A549 (cell line): ENCODE results near the gene NEK7. TPM values are rescaled to one million over a fixed set of nuclear protein-coding genes. Genes with fewer than 3 reads are reported as not detected.

Experiments used
- ATAC-seq, 2 experiments: fragments of 200-7000 bp in 1 of 2; fragments of >200 bp in 1 of 2; cut with Nextera tagmentation in 1 of 2; cut with Tn5 transposase in 1 of 2; 3 replicates each; pipeline versions ENCODE4 v1.8.0 to v1.9.1; 2018 to 2020; ENCODE audit warnings: mild to moderate bottlenecking in 1 of 2, moderate library complexity in 1 of 2
- CTCF ChIA-PET: fragments of 300-600 bp; sonication (Branson Sonifier 250); formaldehyde crosslinking; extraction: SDS; loops from one replicate; lab custom pipeline; 2021; ENCODE audit warnings: antibody characterized with exemption, inconsistent platforms; lab: Yijun Ruan, JAX
- POLR2A ChIA-PET: fragments of 350-600 bp; formaldehyde crosslinking; extraction: SDS; loops from one replicate; lab custom pipeline; 2021; ENCODE audit warnings: antibody characterized with exemption, inconsistent platforms; lab: Yijun Ruan, JAX
- DNase-seq, 2 experiments: peaks; one replicate each; pipeline versions ENCODE4 v3.0.0 to v3.0.0-alpha.2; 2011 to 2016; ENCODE audit warnings: low read depth in 1 of 2, low spot score in 1 of 2
- FAIRE-seq: peaks from 2 replicates; lab custom pipeline; 2011; peaks lifted over from hg19 to GRCh38; lab: Jason Lieb, UNC
- H3K27ac ChIP-seq, 2 experiments: fragments of >200 bp; sonication (Bioruptor Twin); formaldehyde crosslinking; 3 replicates each; pipeline ENCODE4 v1.5.1; 2016 to 2017
- H3K4me1 ChIP-seq: fragments of >200 bp; sonication (Bioruptor Twin); formaldehyde crosslinking; 3 replicates; pipeline ENCODE4 v1.6.1; 2016
- H3K4me2 ChIP-seq: fragments of >200 bp; sonication (Bioruptor Twin); formaldehyde crosslinking; 3 replicates; pipeline ENCODE4 v1.6.1; 2016
- H3K4me3 ChIP-seq: fragments of >200 bp; sonication (Bioruptor Twin); formaldehyde crosslinking; 3 replicates; pipeline ENCODE4 v1.5.1; 2016
- H3K9me3 ChIP-seq: fragments of >200 bp; sonication (Bioruptor Twin); formaldehyde crosslinking; 3 replicates; pipeline ENCODE4 v1.6.1; 2016
- CBX2 ChIP-seq: fragments of 200-600 bp; sonication (generic); IDR thresholded peaks from 2 replicates; pipeline ENCODE4 v1.6.1; 2016; ENCODE audit warnings: low read depth, mild to moderate bottlenecking, borderline replicate concordance
- CBX8 ChIP-seq: fragments of 200-600 bp; sonication (generic); IDR thresholded peaks from 2 replicates; pipeline ENCODE4 v1.6.1; 2016
- CEBPB ChIP-seq, 2 experiments: fragments of >200 bp in 1 of 2; sonication (Bioruptor Twin) in 1 of 2; formaldehyde crosslinking in 1 of 2; IDR thresholded peaks; 2 replicates each; pipeline ENCODE4 v1.6.1; 2012 to 2016
- E2F6 ChIP-seq: IDR thresholded peaks from 2 replicates; pipeline ENCODE4 v1.6.1; 2012; ENCODE audit warnings: low read depth, borderline replicate concordance
- ELK1 ChIP-seq: fragments of 150-350 bp; IDR thresholded peaks from 2 replicates; pipeline ENCODE4 v1.6.1; 2014; ENCODE audit warnings: low read depth, mild to moderate bottlenecking, low read length
- EP300 ChIP-seq, 2 experiments: fragments of >200 bp; sonication (Bioruptor Twin); formaldehyde crosslinking; IDR thresholded peaks; 2 replicates in 1 of 2; 3 replicates in 1 of 2; pipeline ENCODE4 v1.6.1; 2016 to 2017
- FOXS1 ChIP-seq: fragments of 250-450 bp; sonication (Bioruptor Pico); IDR thresholded peaks from 2 replicates; pipeline ENCODE4 v1.5.0; 2020; ENCODE audit warnings: mild to moderate bottlenecking, moderate library complexity
- GATA3 ChIP-seq: IDR thresholded peaks from 2 replicates; pipeline ENCODE4 v1.6.1; 2012; ENCODE audit warnings: borderline replicate concordance
- HDAC2 ChIP-seq: fragments of 200-600 bp; sonication (generic); IDR thresholded peaks from 2 replicates; pipeline ENCODE4 v1.6.1; 2016
- HES2 ChIP-seq: fragments of >200 bp; sonication (Bioruptor Twin); formaldehyde crosslinking; IDR thresholded peaks from 2 replicates; pipeline ENCODE4 v1.6.1; 2016
- JUNB ChIP-seq: fragments of >200 bp; sonication (Bioruptor Twin); formaldehyde crosslinking; IDR thresholded peaks from 2 replicates; pipeline ENCODE4 v1.6.1; 2016
- KDM1A ChIP-seq: fragments of 200-600 bp; sonication (generic); IDR thresholded peaks from 2 replicates; pipeline ENCODE4 v1.6.1; 2016; ENCODE audit warnings: low read depth, mild to moderate bottlenecking
- KDM5A ChIP-seq: fragments of 200-600 bp; sonication (generic); IDR thresholded peaks from 2 replicates; pipeline ENCODE4 v1.6.1; 2016; ENCODE audit warnings: antibody characterized with exemption, mild to moderate bottlenecking
- NFE2L2 ChIP-seq: fragments of 150-350 bp; conservative IDR thresholded peaks from 2 replicates; pipeline ENCODE4 v1.6.1; 2014; ENCODE audit warnings: low read length
- NR3C1 ChIP-seq: fragments of >200 bp; sonication (Bioruptor Twin); formaldehyde crosslinking; IDR thresholded peaks from 3 replicates; pipeline ENCODE4 v1.6.1; 2017
- PBX3 ChIP-seq: IDR thresholded peaks from 2 replicates; pipeline ENCODE4 v1.6.1; 2012
- PHF8 ChIP-seq: fragments of 200-600 bp; sonication (generic); IDR thresholded peaks from 2 replicates; pipeline ENCODE4 v1.6.1; 2016; ENCODE audit warnings: low read depth, mild to moderate bottlenecking, antibody characterized with exemption, moderate library complexity, borderline replicate concordance
- POLR2AphosphoS2 ChIP-seq: conservative IDR thresholded peaks from 2 replicates; pipeline ENCODE4 v1.6.1; 2012; ENCODE audit warnings: low read length, improper control_type of control experiment, inconsistent platforms
- RAD21 ChIP-seq, 2 experiments: fragments of >200 bp in 1 of 2; sonication (Bioruptor Twin) in 1 of 2; formaldehyde crosslinking in 1 of 2; IDR thresholded peaks in 1 of 2; conservative IDR thresholded peaks in 1 of 2; 2 replicates in 1 of 2; 3 replicates in 1 of 2; pipeline ENCODE4 v1.6.1; 2012 to 2018; ENCODE audit warnings: inconsistent platforms in 1 of 2
- RARB ChIP-seq: fragments of 250-450 bp; sonication (Bioruptor Pico); IDR thresholded peaks from 2 replicates; pipeline ENCODE4 v1.8.0; 2021; ENCODE audit warnings: mild to moderate bottlenecking, moderate library complexity
- REST ChIP-seq: fragments of 200-600 bp; sonication (generic); IDR thresholded peaks from 2 replicates; pipeline ENCODE4 v1.6.1; 2016; ENCODE audit warnings: antibody characterized with exemption, mild to moderate bottlenecking, moderate library complexity
- TP53 ChIP-seq: fragments of 250-450 bp; sonication (Bioruptor Pico); IDR thresholded peaks from 2 replicates; pipeline ENCODE4 v1.5.0; 2021; ENCODE audit warnings: mild to moderate bottlenecking, moderate library complexity
- ZFP36 ChIP-seq: fragments of 450-650 bp; IDR thresholded peaks from 2 replicates; pipeline ENCODE4 v1.6.1; 2014; ENCODE audit warnings: borderline replicate concordance; ENCODE audit not compliant: partially characterized antibody
- ZSCAN20 ChIP-seq: fragments of 250-450 bp; sonication (Bioruptor Pico); IDR thresholded peaks from 2 replicates; pipeline ENCODE4 v1.8.0; 2022; ENCODE audit warnings: mild to moderate bottlenecking, moderate library complexity
- WGBS: methylation state at CpG from one replicate; pipeline ENCODE4 v1.1.6; 2017; ENCODE audit errors: missing lambda C conversion rate; 5-methylcytosine and 5-hydroxymethylcytosine counted together
- polyA plus RNA-seq, 4 experiments: library from polyadenylated mRNA; depleted of rRNA in 3 of 4; stranded (reverse); fragments of >200 nt; fragmentation: RNase III in 1 of 4; extraction: RNeasy Plus Mini Kit Qiagen cat#74134 plus additional on column Dnase treatment in 1 of 4; gene quantifications; 2 replicates in 3 of 4; 3 replicates in 1 of 4; pipeline ENCODE4 v1.2.3, GENCODE V29; 2011 to 2017

The NEK7 gene
- polyA plus RNA-seq, 2 of the 4 experiments (the other 2 are of a cell fraction) = 15.9 to 62.9 TPM

- peaks cover 40% of the 10 kb centered on the region for H3K4me1 ChIP-seq
- POLR2A ChIA-PET = no interaction called here
- no peaks in the 10 kb centered on the region for H3K9me3 ChIP-seq
- CTCF ChIA-PET = interaction anchor here (2.5 kb wide), 1 partner anchor 10 kb away, joined by 11 read pairs; the partner anchor contains the start of gene NEK7
- WGBS = 82% methylated on average over 5 of the region's 5 CpGs
- ATAC-seq (no peak), FAIRE-seq (no peak), DNase-seq (no peak)
- TF ChIP-seq CBX2 = no peak
- no peak for TF ChIP-seq EP300 (IDR thresholded peaks at IDR 0.05)
- no peak for TF ChIP-seq ZFP36
- no peak for TF ChIP-seq KDM1A
- no peak for TF ChIP-seq RAD21 (conservative IDR thresholded peaks at IDR 0.05 in 1 of 2, IDR thresholded peaks at IDR 0.05 in 1 of 2)
- no peak for TF ChIP-seq PBX3
- TF ChIP-seq NFE2L2 = no peak
- no peak for TF ChIP-seq RARB (CRISPR knock-in tag)
- no peak for TF ChIP-seq HES2
- TF ChIP-seq ELK1 = no peak
- TF ChIP-seq GATA3 = no peak
- no peak for TF ChIP-seq KDM5A
- no peak for TF ChIP-seq CBX8
- TF ChIP-seq E2F6 = no peak
- TF ChIP-seq REST = no peak
- TF ChIP-seq TP53 (CRISPR knock-in tag) = no peak
- no peak for TF ChIP-seq PHF8
- TF ChIP-seq NR3C1 = no peak
- no peak overlapping the region for H3K27ac ChIP-seq
- peak overlapping the region; percentile 8; the same call in 1 of the 3 replicates for H3K4me2 ChIP-seq
- H3K4me3 ChIP-seq = no peak overlapping the region
Measured at GRCh38 chr1:198165927-198166647, 9.3 kb downstream of the NEK7 start.

- no peak for TF ChIP-seq ZSCAN20
- TF ChIP-seq HDAC2 = no peak
- no peak for TF ChIP-seq JUNB
- no peak for TF ChIP-seq FOXS1 (CRISPR knock-in tag)
- no peak for TF ChIP-seq ELK1
- no peak for TF ChIP-seq CEBPB (IDR thresholded peaks at IDR 0.05)
- TF ChIP-seq RAD21 (conservative IDR thresholded peaks at IDR 0.05 in 1 of 2, IDR thresholded peaks at IDR 0.05 in 1 of 2) = no peak
- TF ChIP-seq POLR2AphosphoS2 = no peak
- no peak for TF ChIP-seq ZFP36
- TF ChIP-seq, all 56 proteins: peak for 0
- peaks cover 36% of the 10 kb centered on the region for H3K4me1 ChIP-seq
- WGBS = 98% methylated on average over 2 of the region's 2 CpGs
- H3K9me3 ChIP-seq = no peaks in the 10 kb centered on the region
- ChIA-PET POLR2A (no interaction called here), CTCF (interaction anchor here (2.5 kb wide), 1 partner anchor 11 kb away, joined by 11 read pairs; the partner anchor contains the start of gene NEK7)
- FAIRE-seq (no peak), ATAC-seq (no peak), DNase-seq (no peak)
- no peak overlapping the region for H3K27ac ChIP-seq
- H3K4me2 ChIP-seq = no peak overlapping the region
- H3K4me3 ChIP-seq = no peak overlapping the region
Measured at GRCh38 chr1:198166900-198167299, 10.1 kb downstream of the NEK7 start.
